ENCODE data around the gene PDE11A.

PDE11A gene

GRCh38 chr2:177683661-177684069 lies 388.9 kb downstream of the PDE11A start:
- no peak overlapping the region for H3K4me3 ChIP-seq (ENCODE audit: low read length)
- H3K36me3 ChIP-seq (replicated peaks; ENCODE audit: low read depth, low read length): no peaks in the 10 kb centered on the region
- H3K9ac ChIP-seq (ENCODE audit: low read length): no peak overlapping the region
- no peak for TF ChIP-seq EZH2phosphoT487 (IDR thresholded peaks at IDR 0.05; ENCODE audit: low read depth)
- TF ChIP-seq CTCF (IDR thresholded peaks at IDR 0.05; ENCODE audit: low read depth, low read length): no peak
- H3K79me2 ChIP-seq (ENCODE audit: low read length): no peaks in the 10 kb centered on the region
- H2AFZ ChIP-seq (ENCODE audit: low read depth, low read length): no peak overlapping the region
- H3K27ac ChIP-seq (ENCODE audit: low read length): no peak overlapping the region
- H3K9me3 ChIP-seq (ENCODE audit: insufficient read depth, low read length): no peaks in the 10 kb centered on the region
- H3K27me3 ChIP-seq (ENCODE audit: low read depth, low read length): no peaks in the 10 kb centered on the region
- no peaks in the 10 kb centered on the region for H3K4me1 ChIP-seq (ENCODE audit: low read length)
- no peak overlapping the region for H3K4me2 ChIP-seq (ENCODE audit: low read length)
- no peaks in the 10 kb centered on the region for H4K20me1 ChIP-seq (ENCODE audit: insufficient read depth, low read length)

GRCh38 chr2:177682836-177683660 lies 389.5 kb downstream of the PDE11A start:
- H4K20me1 ChIP-seq (ENCODE audit: insufficient read depth, low read length): no peaks in the 10 kb centered on the region
- no peak overlapping the region for H3K9ac ChIP-seq (ENCODE audit: low read length)
- no peaks in the 10 kb centered on the region for H3K27me3 ChIP-seq (ENCODE audit: low read depth, low read length)
- no peaks in the 10 kb centered on the region for H3K79me2 ChIP-seq (ENCODE audit: low read length)
- H3K36me3 ChIP-seq (replicated peaks; ENCODE audit: low read depth, low read length): no peaks in the 10 kb centered on the region
- H3K27ac ChIP-seq (ENCODE audit: low read length): no peak overlapping the region
- H3K4me2 ChIP-seq (ENCODE audit: low read length): no peak overlapping the region
- no peak overlapping the region for H3K4me3 ChIP-seq (ENCODE audit: low read length)
- TF ChIP-seq CTCF (IDR thresholded peaks at IDR 0.05; ENCODE audit: low read depth, low read length): no peak
- TF ChIP-seq EZH2phosphoT487 (IDR thresholded peaks at IDR 0.05; ENCODE audit: low read depth): no peak
- H3K9me3 ChIP-seq (ENCODE audit: insufficient read depth, low read length): no peaks in the 10 kb centered on the region
- no peaks in the 10 kb centered on the region for H3K4me1 ChIP-seq (ENCODE audit: low read length)
- no peak overlapping the region for H2AFZ ChIP-seq (ENCODE audit: low read depth, low read length)

GRCh38 chr2:177682006-177682405 lies 390.6 kb downstream of the PDE11A start:
- no peak overlapping the region for H3K4me3 ChIP-seq (ENCODE audit: low read length)
- H4K20me1 ChIP-seq (ENCODE audit: insufficient read depth, low read length): no peaks in the 10 kb centered on the region
- no peaks in the 10 kb centered on the region for H3K27me3 ChIP-seq (ENCODE audit: low read depth, low read length)

More at GRCh38 chr2:177682006-177682405, 390.6 kb downstream of the PDE11A start:
- H2AFZ ChIP-seq (ENCODE audit: low read depth, low read length): no peak overlapping the region
- no peaks in the 10 kb centered on the region for H3K4me1 ChIP-seq (ENCODE audit: low read length)
- no peaks in the 10 kb centered on the region for H3K9me3 ChIP-seq (ENCODE audit: insufficient read depth, low read length)
- H3K4me2 ChIP-seq (ENCODE audit: low read length): no peak overlapping the region
- H3K36me3 ChIP-seq (replicated peaks; ENCODE audit: low read depth, low read length): no peaks in the 10 kb centered on the region
- no peaks in the 10 kb centered on the region for H3K79me2 ChIP-seq (ENCODE audit: low read length)
- H3K9ac ChIP-seq (ENCODE audit: low read length): no peak overlapping the region
- no peak for TF ChIP-seq CTCF (IDR thresholded peaks at IDR 0.05; ENCODE audit: low read depth, low read length)
- TF ChIP-seq EZH2phosphoT487 (IDR thresholded peaks at IDR 0.05; ENCODE audit: low read depth): no peak
- H3K27ac ChIP-seq (ENCODE audit: low read length): no peak overlapping the region
